MM.1S (cell line): ENCODE measurements around the gene GUCA2B.

Source experiments
- CTCF ChIP-seq: fragments of 300-600 bp; sonication (generic); IDR thresholded peaks from 2 replicates; pipeline ENCODE4 v1.5.1; 2016; ENCODE audit warnings: antibody characterized with exemption, low read length, mixed read lengths
- EZH2 ChIP-seq: fragments of 300-600 bp; sonication (generic); optimal IDR thresholded peaks from 2 replicates; pipeline ENCODE3; 2017; ENCODE audit warnings: low read depth, mild to moderate bottlenecking, antibody characterized with exemption, low read length, mixed read lengths
- EZH2phosphoT487 ChIP-seq: fragments of 300-600 bp; sonication (generic); IDR thresholded peaks from 2 replicates; pipeline ENCODE4 v1.6.1; 2018; ENCODE audit warnings: antibody characterized with exemption, low read length

- TF ChIP-seq EZH2phosphoT487 (no peak), CTCF (no peak), EZH2 (no peak)
Observed at GRCh38 chr1:42105025-42105424, 48.2 kb upstream of the GUCA2B start.
